Nephron progenitor cell (in vitro differentiated cells): ENCODE measurements around the gene FIBCD1.

ENCODE experiments used
- DNase-seq: peaks from one replicate; pipeline ENCODE4 v3.0.0; 2021
- H3K27ac Mint-ChIP-seq: 2 replicates; pipeline ENCODE4 v1.8.0; 2021; ENCODE audit warnings: mild to moderate bottlenecking, moderate library complexity, mixed read lengths
- H3K27me3 Mint-ChIP-seq: 2 replicates; pipeline ENCODE4 v1.8.0; 2021; ENCODE audit warnings: mild to moderate bottlenecking, low read depth, mixed read lengths; ENCODE audit not compliant: poor library complexity
- H3K36me3 Mint-ChIP-seq: 2 replicates; pipeline ENCODE4 v1.8.0; 2021; ENCODE audit warnings: low read depth, mixed read lengths
- H3K4me1 Mint-ChIP-seq: 2 replicates; pipeline ENCODE4 v1.8.0; 2021; ENCODE audit warnings: mixed read lengths
- H3K4me3 Mint-ChIP-seq: 2 replicates; pipeline ENCODE4 v1.8.0; 2021; ENCODE audit warnings: mild to moderate bottlenecking, moderate library complexity, mixed read lengths
- H3K9me3 Mint-ChIP-seq: 2 replicates; pipeline ENCODE4 v1.8.0; 2021; ENCODE audit warnings: mild to moderate bottlenecking, moderate library complexity, mixed read lengths
- CTCF ChIP-seq: fragments of 200-600 bp; sonication (generic); IDR thresholded peaks from 2 replicates; pipeline ENCODE4 v1.5.0; 2021; ENCODE audit warnings: antibody characterized with exemption

Gene FIBCD1

GRCh38 chr9:130921989-130922892 is 16.8 kb downstream of the FIBCD1 start:
- no peak for TF ChIP-seq CTCF
- Mint-ChIP-seq H3K4me1 (peaks cover 55% of the 10 kb centered on the region), H3K36me3 (no peaks in the 10 kb centered on the region), H3K27me3 (peaks cover 4% of the 10 kb centered on the region), H3K27ac (peak overlapping the region; percentile 90), H3K9me3 (no peaks in the 10 kb centered on the region), H3K4me3 (peak overlapping the region; percentile 54)
- no peak for DNase-seq

- peaks cover 4% of the 10 kb centered on the region for H3K27me3 Mint-ChIP-seq
- H3K27ac Mint-ChIP-seq, result peak overlapping the region; percentile 90
- no peak for TF ChIP-seq CTCF
Observed at GRCh38 chr9:130921300-130921988, 17.6 kb downstream of the FIBCD1 start.

GRCh38 chr9:130920762-130921299 is 18.2 kb downstream of the FIBCD1 start:
- H3K27me3 Mint-ChIP-seq, result peaks cover 4% of the 10 kb centered on the region
- no peaks in the 10 kb centered on the region for H3K36me3 Mint-ChIP-seq
- TF ChIP-seq CTCF, result no peak
- no peak overlapping the region for H3K4me3 Mint-ChIP-seq
- no peaks in the 10 kb centered on the region for H3K9me3 Mint-ChIP-seq
- H3K4me1 Mint-ChIP-seq, result peaks cover 55% of the 10 kb centered on the region
- H3K27ac Mint-ChIP-seq, result no peak overlapping the region
- DNase-seq, result peak; percentile 53

More at GRCh38 chr9:130921300-130921988, 17.6 kb downstream of the FIBCD1 start:
- H3K4me1 Mint-ChIP-seq, result peaks cover 59% of the 10 kb centered on the region
- H3K9me3 Mint-ChIP-seq, result no peaks in the 10 kb centered on the region
- DNase-seq, result no peak
- no peak overlapping the region for H3K4me3 Mint-ChIP-seq
- no peaks in the 10 kb centered on the region for H3K36me3 Mint-ChIP-seq

- peaks cover 4% of the 10 kb centered on the region for H3K27me3 Mint-ChIP-seq
- H3K27ac Mint-ChIP-seq, result no peak overlapping the region
- no peaks in the 10 kb centered on the region for H3K36me3 Mint-ChIP-seq
- H3K9me3 Mint-ChIP-seq, result no peaks in the 10 kb centered on the region
- no peak for DNase-seq
- no peak overlapping the region for H3K4me3 Mint-ChIP-seq
- H3K4me1 Mint-ChIP-seq, result peaks cover 49% of the 10 kb centered on the region
- no peak for TF ChIP-seq CTCF
Observed at GRCh38 chr9:130920233-130920632, 18.8 kb downstream of the FIBCD1 start.

GRCh38 chr9:130919559-130920145 is 19.4 kb downstream of the FIBCD1 start:
- Mint-ChIP-seq H3K4me1 (peaks cover 43% of the 10 kb centered on the region), H3K4me3 (no peak overlapping the region), H3K36me3 (no peaks in the 10 kb centered on the region), H3K9me3 (no peaks in the 10 kb centered on the region), H3K27ac (no peak overlapping the region), H3K27me3 (peaks cover 4% of the 10 kb centered on the region)
- no peak for DNase-seq
- TF ChIP-seq CTCF, result no peak
